ENCODE results near the gene XRCC4. TPM values are rescaled to one million over a fixed set of nuclear protein-coding genes. Genes with fewer than 3 reads are reported as not detected.

The XRCC4 gene
- polyA plus RNA-seq, 1 of the 3 experiments (the other 2 are of a cell fraction): 1.8 TPM

DNA sequence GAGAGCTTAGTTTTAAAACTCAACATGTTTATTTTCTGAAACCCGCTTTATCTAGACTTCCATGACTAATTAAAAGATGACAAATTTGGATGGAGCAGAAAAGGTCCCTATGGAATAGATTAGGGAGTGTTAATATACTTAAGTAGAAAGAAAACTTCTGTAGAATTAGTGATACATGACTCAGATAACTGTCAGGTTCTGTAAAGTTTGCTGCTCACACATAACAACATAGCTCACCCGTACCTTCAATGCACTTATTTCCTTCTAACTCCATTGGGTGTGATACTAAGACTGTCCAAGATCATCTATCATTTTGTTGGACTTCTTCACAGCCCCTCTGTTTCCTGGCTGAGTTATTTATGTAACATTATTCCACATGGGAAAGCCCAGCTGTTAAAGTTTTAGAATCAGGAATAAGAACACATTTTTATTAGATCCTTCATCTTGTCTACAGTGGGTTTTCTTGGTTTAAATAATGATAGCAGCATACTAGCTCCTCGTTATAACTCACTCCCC, 27.9 kb upstream of the XRCC4 start:
- peaks cover 3% of the 10 kb centered on the region for H3F3A ChIP-seq (replicated peaks; ENCODE audit: insufficient read depth)
- H3K9ac ChIP-seq: no peak overlapping the region
- H4K20me1 ChIP-seq (ENCODE audit: insufficient read depth): no peaks in the 10 kb centered on the region
- TF ChIP-seq RAD21 (IDR thresholded peaks at IDR 0.05; ENCODE audit: low read length): no peak
- TF ChIP-seq EP300 (IDR thresholded peaks at IDR 0.05; ENCODE audit: borderline replicate concordance in 1 of 2, low read depth in 1 of 2, low read length in 1 of 2): no peak
- TF ChIP-seq YY1 (IDR thresholded peaks at IDR 0.05; ENCODE audit: low read depth): no peak
- TF ChIP-seq MEF2A (IDR thresholded peaks at IDR 0.05; ENCODE audit: borderline replicate concordance, low read depth): no peak
- TF ChIP-seq, protein P1, sequence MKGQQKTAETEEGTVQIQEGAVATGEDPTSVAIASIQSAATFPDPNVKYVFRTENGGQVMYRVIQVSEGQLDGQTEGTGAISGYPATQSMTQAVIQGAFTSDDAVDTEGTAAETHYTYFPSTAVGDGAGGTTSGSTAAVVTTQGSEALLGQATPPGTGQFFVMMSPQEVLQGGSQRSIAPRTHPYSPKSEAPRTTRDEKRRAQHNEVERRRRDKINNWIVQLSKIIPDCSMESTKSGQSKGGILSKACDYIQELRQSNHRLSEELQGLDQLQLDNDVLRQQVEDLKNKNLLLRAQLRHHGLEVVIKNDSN (IDR thresholded peaks at IDR 0.05; ENCODE audit: borderline replicate concordance, low read depth): no peak
- TF ChIP-seq, protein P2, sequence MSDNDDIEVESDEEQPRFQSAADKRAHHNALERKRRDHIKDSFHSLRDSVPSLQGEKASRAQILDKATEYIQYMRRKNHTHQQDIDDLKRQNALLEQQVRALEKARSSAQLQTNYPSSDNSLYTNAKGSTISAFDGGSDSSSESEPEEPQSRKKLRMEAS (IDR thresholded peaks at IDR 0.05; ENCODE audit: low read depth): no peak
- TF ChIP-seq SIN3A (IDR thresholded peaks at IDR 0.05; ENCODE audit: borderline replicate concordance, low read depth, low read length): no peak
- TF ChIP-seq, protein P3, sequence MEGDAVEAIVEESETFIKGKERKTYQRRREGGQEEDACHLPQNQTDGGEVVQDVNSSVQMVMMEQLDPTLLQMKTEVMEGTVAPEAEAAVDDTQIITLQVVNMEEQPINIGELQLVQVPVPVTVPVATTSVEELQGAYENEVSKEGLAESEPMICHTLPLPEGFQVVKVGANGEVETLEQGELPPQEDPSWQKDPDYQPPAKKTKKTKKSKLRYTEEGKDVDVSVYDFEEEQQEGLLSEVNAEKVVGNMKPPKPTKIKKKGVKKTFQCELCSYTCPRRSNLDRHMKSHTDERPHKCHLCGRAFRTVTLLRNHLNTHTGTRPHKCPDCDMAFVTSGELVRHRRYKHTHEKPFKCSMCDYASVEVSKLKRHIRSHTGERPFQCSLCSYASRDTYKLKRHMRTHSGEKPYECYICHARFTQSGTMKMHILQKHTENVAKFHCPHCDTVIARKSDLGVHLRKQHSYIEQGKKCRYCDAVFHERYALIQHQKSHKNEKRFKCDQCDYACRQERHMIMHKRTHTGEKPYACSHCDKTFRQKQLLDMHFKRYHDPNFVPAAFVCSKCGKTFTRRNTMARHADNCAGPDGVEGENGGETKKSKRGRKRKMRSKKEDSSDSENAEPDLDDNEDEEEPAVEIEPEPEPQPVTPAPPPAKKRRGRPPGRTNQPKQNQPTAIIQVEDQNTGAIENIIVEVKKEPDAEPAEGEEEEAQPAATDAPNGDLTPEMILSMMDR (IDR thresholded peaks at IDR 0.05): no peak
- TF ChIP-seq, protein P4, sequence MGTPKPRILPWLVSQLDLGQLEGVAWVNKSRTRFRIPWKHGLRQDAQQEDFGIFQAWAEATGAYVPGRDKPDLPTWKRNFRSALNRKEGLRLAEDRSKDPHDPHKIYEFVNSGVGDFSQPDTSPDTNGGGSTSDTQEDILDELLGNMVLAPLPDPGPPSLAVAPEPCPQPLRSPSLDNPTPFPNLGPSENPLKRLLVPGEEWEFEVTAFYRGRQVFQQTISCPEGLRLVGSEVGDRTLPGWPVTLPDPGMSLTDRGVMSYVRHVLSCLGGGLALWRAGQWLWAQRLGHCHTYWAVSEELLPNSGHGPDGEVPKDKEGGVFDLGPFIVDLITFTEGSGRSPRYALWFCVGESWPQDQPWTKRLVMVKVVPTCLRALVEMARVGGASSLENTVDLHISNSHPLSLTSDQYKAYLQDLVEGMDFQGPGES (IDR thresholded peaks at IDR 0.05; ENCODE audit: low read depth, low read length): no peak
- TF ChIP-seq NRF1 (IDR thresholded peaks at IDR 0.05; ENCODE audit: low read depth, low read length): no peak
- TF ChIP-seq NFIC (IDR thresholded peaks at IDR 0.05; ENCODE audit: borderline replicate concordance): no peak
- TF ChIP-seq, protein P5, sequence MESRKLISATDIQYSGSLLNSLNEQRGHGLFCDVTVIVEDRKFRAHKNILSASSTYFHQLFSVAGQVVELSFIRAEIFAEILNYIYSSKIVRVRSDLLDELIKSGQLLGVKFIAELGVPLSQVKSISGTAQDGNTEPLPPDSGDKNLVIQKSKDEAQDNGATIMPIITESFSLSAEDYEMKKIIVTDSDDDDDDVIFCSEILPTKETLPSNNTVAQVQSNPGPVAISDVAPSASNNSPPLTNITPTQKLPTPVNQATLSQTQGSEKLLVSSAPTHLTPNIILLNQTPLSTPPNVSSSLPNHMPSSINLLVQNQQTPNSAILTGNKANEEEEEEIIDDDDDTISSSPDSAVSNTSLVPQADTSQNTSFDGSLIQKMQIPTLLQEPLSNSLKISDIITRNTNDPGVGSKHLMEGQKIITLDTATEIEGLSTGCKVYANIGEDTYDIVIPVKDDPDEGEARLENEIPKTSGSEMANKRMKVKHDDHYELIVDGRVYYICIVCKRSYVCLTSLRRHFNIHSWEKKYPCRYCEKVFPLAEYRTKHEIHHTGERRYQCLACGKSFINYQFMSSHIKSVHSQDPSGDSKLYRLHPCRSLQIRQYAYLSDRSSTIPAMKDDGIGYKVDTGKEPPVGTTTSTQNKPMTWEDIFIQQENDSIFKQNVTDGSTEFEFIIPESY (IDR thresholded peaks at IDR 0.05; ENCODE audit: borderline replicate concordance, low read depth): no peak
- no peak for TF ChIP-seq TEAD4 (IDR thresholded peaks at IDR 0.05; ENCODE audit: borderline replicate concordance, insufficient read depth)
- TF ChIP-seq JUND (IDR thresholded peaks at IDR 0.05): no peak
- no peak for TF ChIP-seq RCOR1 (IDR thresholded peaks at IDR 0.05; ENCODE audit: low read length)
- no peak for TF ChIP-seq RFX5 (IDR thresholded peaks at IDR 0.05; ENCODE audit: low read length)
- H3K9me2 ChIP-seq: no peaks in the 10 kb centered on the region
- CTCF ChIA-PET: interaction anchor here (1.3 kb wide), 1 partner anchor 14 kb away, joined by 3 read pairs; no protein-coding TSS in a partner anchor
- H3K9me3 ChIP-seq: no peaks in the 10 kb centered on the region
- H3K4me1 ChIP-seq (ENCODE audit: control insufficient read depth in 1 of 2, insufficient read depth in 2 of 2, low read depth in 1 of 2, low read length in 1 of 2): peaks cover 0 to 2% of the 10 kb centered on the region in 2 experiments; a peak in 2 of 4 replicates
- WGBS (ENCODE audit: low lambda C conversion rate): 100% methylated on average over 3 of the region's 3 CpGs
- no peak overlapping the region for H2AFZ ChIP-seq (ENCODE audit: low read depth)
- no peak overlapping the region for H3K4me2 ChIP-seq
- H3K79me2 ChIP-seq (ENCODE audit: insufficient read depth): peaks cover 10% of the 10 kb centered on the region; the same call in 1 of the 2 replicates
- H3K27me3 ChIP-seq (ENCODE audit: insufficient read depth): no peaks in the 10 kb centered on the region
- DNase-seq: no peak
- H3K4me3 ChIP-seq (ENCODE audit: low read depth in 2 of 2, low read length in 1 of 2): no peak overlapping the region
- no peak overlapping the region for H3K27ac ChIP-seq (ENCODE audit: low read depth in 2 of 2, low read length in 1 of 2)
- POLR2A ChIA-PET: interaction anchor here (0.6 kb wide), 1 partner anchor 184 kb away, joined by 3 read pairs; no protein-coding TSS in a partner anchor
- peaks cover 31 to 42% of the 10 kb centered on the region in 2 experiments for H3K36me3 ChIP-seq (replicated peaks in 1 of 2; ENCODE audit: control insufficient read depth in 1 of 2, insufficient read depth in 2 of 2, low read length in 1 of 2)
